Non-pigmented ciliary epithelial cell (primary cell): ENCODE measurements around the gene SOBP.

Experiments used
- DNase-seq: peaks from one replicate; pipeline ENCODE4 v3.0.0-alpha.2; 2010; ENCODE audit warnings: low read depth

SOBP gene

GRCh38 chr6:107523794-107524193 lies 33.9 kb downstream of the SOBP start:
- DNase-seq, result no peak

- DNase-seq, result no peak
Observed at GRCh38 chr6:107524626-107525025, 34.7 kb downstream of the SOBP start.

DNA sequence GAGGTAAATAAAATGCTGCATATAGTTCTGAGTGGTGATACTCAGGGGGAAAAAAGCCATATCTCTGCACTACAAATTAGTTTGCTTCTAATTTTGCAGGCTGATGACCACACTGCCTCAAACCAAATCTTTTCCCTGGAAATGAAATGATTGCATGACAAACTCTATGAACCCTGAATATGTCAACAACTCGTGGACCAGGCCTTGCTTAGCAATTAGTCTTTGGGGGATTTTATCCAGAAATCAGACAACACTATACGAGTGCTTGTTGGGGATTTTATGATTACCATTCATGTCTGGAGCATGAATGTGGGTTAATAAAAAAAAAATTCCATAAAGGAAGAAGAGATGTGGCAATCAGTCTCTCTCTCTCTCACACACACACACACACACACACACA lies 42.0 kb downstream of the SOBP start:
- no peak for DNase-seq

DNA sequence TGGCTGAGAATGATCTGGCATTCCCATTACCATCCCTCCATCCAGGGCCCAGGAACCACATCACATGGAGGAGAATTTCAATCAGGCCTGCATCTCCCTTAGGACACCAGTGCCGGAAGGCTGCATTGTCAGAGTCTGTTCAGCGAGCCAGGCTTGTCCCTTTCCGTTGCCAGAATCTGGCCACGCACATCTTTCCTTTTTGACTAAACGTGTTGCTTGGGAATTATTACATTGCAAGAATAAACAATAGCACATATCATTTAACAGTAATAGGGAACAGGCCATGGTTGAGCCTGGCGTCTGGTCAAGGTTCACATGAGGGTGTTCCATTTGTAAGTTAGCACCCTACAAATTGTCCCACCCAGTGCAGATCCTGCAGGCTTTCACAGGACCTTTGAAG lies 42.8 kb downstream of the SOBP start:
- DNase-seq, result no peak

- DNase-seq, result no peak
Observed at GRCh38 chr6:107533415-107534059, 43.6 kb downstream of the SOBP start.

GRCh38 chr6:107534571-107535141 lies 44.7 kb downstream of the SOBP start:
- DNase-seq, result peak; percentile 4

GRCh38 chr6:107535626-107536025 lies 45.7 kb downstream of the SOBP start:
- DNase-seq, result no peak

DNA sequence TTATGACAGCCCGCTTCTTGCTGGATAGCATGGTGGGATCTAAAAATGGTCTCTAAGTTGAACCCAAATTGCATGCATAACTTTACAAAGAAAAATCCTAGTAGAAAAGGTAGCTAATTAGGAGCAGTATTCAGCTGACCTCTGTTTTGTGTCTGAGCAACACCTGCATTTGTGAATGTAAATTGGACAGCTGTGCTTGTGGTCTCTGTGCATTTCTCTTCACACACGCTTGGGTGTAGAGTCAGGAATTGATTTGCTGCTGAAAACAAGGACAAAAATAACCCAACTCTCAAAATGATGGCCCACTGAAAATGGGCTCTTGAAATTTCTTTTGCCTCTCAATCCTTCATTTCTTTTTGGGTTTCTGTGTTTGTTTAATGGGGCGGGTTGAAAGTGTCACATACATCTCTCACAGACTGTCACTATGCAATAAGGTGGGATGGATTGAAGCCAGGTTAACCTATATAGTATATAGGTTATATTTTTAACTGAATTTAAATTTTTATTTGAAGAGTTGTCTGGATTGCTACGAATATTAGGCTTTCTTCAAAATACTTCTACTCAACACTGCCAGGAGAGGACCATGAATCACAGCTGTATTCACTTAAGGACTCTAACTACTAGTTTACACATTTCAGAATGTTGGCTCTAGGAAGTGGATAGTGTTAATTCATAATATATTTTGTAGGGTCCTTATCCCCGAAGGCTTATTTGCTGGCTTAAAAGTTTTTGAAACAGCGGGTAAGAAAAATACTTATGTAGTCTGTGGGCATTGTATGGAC lies 46.5 kb downstream of the SOBP start:
- no peak for DNase-seq

- DNase-seq, result no peak
Observed at GRCh38 chr6:107537559-107537958, 47.6 kb downstream of the SOBP start.

- no peak for DNase-seq
Observed at GRCh38 chr6:107538856-107539387, 49.0 kb downstream of the SOBP start.

DNA sequence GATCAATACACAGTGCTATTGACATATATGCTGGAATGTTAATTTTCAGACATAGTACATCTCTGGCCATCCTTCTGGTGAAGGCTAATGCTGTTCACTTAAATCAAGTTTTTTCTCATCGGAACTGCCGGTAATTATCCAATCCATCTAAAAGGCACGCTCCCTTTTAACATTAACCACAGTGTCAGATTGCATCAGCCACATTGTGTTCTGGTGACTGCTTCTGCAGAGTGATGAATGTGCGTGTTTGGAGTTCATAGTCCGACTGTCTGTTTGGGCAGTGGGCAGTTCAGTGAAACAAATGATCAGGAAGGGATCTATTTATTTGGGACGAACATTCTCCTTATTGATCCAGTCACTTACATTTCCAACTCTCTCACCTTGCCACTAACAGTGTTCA lies 49.5 kb downstream of the SOBP start:
- peak; percentile 10 for DNase-seq

GRCh38 chr6:107539849-107540464 lies 50.0 kb downstream of the SOBP start:
- DNase-seq, result no peak

- DNase-seq, result no peak
Observed at GRCh38 chr6:107540465-107540857, 50.5 kb downstream of the SOBP start.

- DNase-seq, result no peak
Observed at GRCh38 chr6:107542192-107542668, 52.3 kb downstream of the SOBP start.

DNA sequence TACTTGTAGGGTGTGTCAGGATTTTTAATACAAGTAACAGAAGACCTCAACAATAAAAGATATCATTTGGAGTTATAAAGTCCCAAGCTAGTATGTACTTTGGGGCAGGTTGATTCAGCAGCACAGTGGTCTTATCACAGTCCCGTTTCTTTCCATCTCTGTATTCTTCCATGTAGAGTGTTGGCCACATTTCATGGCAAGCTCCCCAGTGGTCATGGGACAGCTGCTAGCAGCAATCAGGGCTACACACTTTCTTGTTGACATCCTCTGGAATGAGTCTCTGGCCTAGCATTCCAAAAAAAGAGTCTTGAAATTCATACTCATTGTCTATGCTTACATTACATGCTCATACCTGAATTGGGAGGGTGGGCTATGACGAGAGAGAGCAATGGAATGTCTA lies 53.2 kb downstream of the SOBP start:
- no peak for DNase-seq

GRCh38 chr6:107543567-107543966 lies 53.6 kb downstream of the SOBP start:
- no peak for DNase-seq

DNA sequence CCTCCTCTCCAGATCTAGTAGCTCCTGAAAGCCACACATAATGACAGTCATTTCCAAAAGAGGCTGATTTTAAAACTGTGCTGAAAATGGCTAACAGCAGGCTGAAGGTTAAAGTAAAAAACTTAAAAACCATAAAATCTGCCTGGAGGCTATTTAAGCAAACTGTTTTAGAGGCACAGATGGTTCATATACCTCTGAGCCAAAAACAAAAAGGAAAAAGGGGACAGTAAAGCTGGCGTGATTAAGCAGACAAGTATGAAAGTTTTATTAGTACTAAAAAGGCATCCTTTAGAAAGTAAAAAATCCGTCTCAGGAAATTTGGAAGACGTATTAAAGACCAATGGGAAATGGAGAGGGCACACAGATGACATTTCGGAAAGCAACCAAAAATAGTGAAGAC lies 55.8 kb downstream of the SOBP start:
- DNase-seq, result no peak

GRCh38 chr6:107546691-107547450 lies 57.0 kb downstream of the SOBP start:
- no peak for DNase-seq

- no peak for DNase-seq
Observed at GRCh38 chr6:107547451-107547840, 57.5 kb downstream of the SOBP start.

DNA sequence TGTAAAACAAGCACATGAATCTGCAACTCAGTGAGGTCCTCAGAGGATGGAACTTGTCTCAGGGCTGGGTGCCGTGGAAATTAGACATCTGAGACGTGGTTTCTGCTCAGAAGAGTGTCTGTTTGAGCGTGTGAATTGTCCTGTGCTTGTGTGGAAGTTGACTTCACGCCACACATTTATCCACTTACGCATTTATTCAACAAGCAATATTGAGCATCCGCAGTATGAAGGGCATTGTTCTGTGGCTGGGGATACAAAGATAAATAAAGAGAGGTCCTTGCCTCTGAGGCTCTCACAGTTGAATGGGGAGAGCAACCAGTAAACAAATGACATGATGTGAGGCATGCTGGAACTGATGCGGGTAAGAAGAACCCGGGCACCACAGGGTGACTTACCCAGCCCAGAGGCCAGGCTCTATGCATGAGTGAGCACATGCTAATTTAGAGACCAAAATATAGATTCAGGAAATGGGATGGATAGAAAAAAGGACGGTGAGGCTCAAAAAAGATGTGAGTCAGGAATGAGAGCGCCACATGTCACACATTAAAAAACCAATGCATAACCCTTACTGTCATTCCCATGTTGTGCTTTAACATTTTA lies 60.4 kb downstream of the SOBP start:
- DNase-seq, result no peak

GRCh38 chr6:107550906-107551305 lies 61.0 kb downstream of the SOBP start:
- DNase-seq, result no peak
